H1 (cell line): Measurements from ENCODE around the gene SMAD6. TPM values are rescaled to one million over a fixed set of nuclear protein-coding genes. Genes with fewer than 3 reads are reported as not detected.

Source experiments
- CTCF ChIA-PET: fragments of 300-600 bp; sonication (Branson Sonifier 250); formaldehyde crosslinking; loops from one replicate; lab custom pipeline; 2021; ENCODE audit not compliant: partially characterized antibody; lab: Charles Lee
- POLR2A ChIA-PET: fragments of 300-600 bp; sonication (Branson Sonifier 250); formaldehyde crosslinking; loops from one replicate; lab custom pipeline; 2021; ENCODE audit warnings: inconsistent platforms; ENCODE audit not compliant: partially characterized antibody; lab: Charles Lee
- DNase-seq, 2 experiments: peaks; one replicate each; pipeline versions ENCODE4 v3.0.0 to v3.0.0-alpha.2; 2010 to 2022; ENCODE audit warnings: low spot score in 2 of 2, low read depth in 1 of 2, mixed read lengths in 1 of 2
- FAIRE-seq: peaks from 2 replicates; lab custom pipeline; 2011; peaks lifted over from hg19 to GRCh38; lab: Jason Lieb, UNC
- H2AFZ ChIP-seq: 2 replicates; pipeline ENCODE4 v1.8.1; 2012; ENCODE audit warnings: low read length, inconsistent platforms
- H2AK5ac ChIP-seq: 2 replicates; pipeline ENCODE4 v1.6.1; 2013; ENCODE audit warnings: low read depth, low read length
- H2BK120ac ChIP-seq: replicated peaks from 2 replicates; pipeline ENCODE3; 2013; ENCODE audit warnings: low read depth, low read length, inconsistent platforms
- H2BK12ac ChIP-seq: 2 replicates; pipeline ENCODE4 v1.6.1; 2013; ENCODE audit warnings: low read depth, low read length
- H2BK15ac ChIP-seq: 2 replicates; pipeline ENCODE4 v1.6.1; 2013; ENCODE audit warnings: low read length
- H2BK20ac ChIP-seq: 2 replicates; pipeline ENCODE4 v1.6.1; 2013; ENCODE audit warnings: low read length
- H2BK5ac ChIP-seq: 2 replicates; pipeline ENCODE4 v1.6.1; 2013; ENCODE audit warnings: low read depth, low read length
- H3K14ac ChIP-seq: 2 replicates; pipeline ENCODE4 v1.6.1; 2013; ENCODE audit warnings: inconsistent platforms; ENCODE audit not compliant: insufficient read length
- H3K18ac ChIP-seq: 2 replicates; pipeline ENCODE4 v1.6.1; 2013; ENCODE audit warnings: low read length; ENCODE audit errors: extremely low read depth
- H3K23ac ChIP-seq: 2 replicates; pipeline ENCODE4 v1.6.1; 2013; ENCODE audit warnings: inconsistent platforms; ENCODE audit not compliant: insufficient read length
- H3K23me2 ChIP-seq: 2 replicates; pipeline ENCODE4 v1.6.1; 2013; ENCODE audit warnings: low read depth, low read length
- H3K27ac ChIP-seq: 2 replicates; pipeline ENCODE4 v1.6.1; 2011; ENCODE audit warnings: low read depth, low read length, inconsistent platforms
- H3K27me3 ChIP-seq, 4 experiments: replicated peaks in 1 of 4; 1 replicate in 1 of 4; 2 replicates in 3 of 4; pipeline versions ENCODE4 v1.6.1 to v1.8.1; 2011 to 2013; ENCODE audit warnings: low read length in 3 of 4, mild to moderate bottlenecking in 3 of 4, inconsistent platforms in 2 of 4, mixed read lengths in 2 of 4, moderate library complexity in 1 of 4; ENCODE audit not compliant: control insufficient read depth in 3 of 4, insufficient read depth in 3 of 4; ENCODE audit errors: extremely low read depth in 1 of 4
- H3K36me3 ChIP-seq, 4 experiments: 2 replicates each; pipeline versions ENCODE4 v1.6.1 to v1.8.1; 2011 to 2013; ENCODE audit warnings: mild to moderate bottlenecking in 4 of 4, low read length in 3 of 4, moderate library complexity in 2 of 4, control low read depth in 1 of 4, inconsistent platforms in 1 of 4; ENCODE audit not compliant: insufficient read depth in 4 of 4, control insufficient read depth in 2 of 4
- H3K4ac ChIP-seq: replicated peaks from 2 replicates; pipeline ENCODE3; 2013; ENCODE audit warnings: low read length, low read depth, mixed read lengths, inconsistent platforms; ENCODE audit not compliant: insufficient read length
- H3K4me1 ChIP-seq, 4 experiments: replicated peaks in 1 of 4; 1 replicate in 1 of 4; 2 replicates in 3 of 4; pipeline versions ENCODE4 v1.6.1 to v1.8.1; 2011 to 2013; ENCODE audit warnings: low read length in 3 of 4, inconsistent platforms in 2 of 4, mixed read lengths in 1 of 4; ENCODE audit not compliant: insufficient read depth in 4 of 4, control insufficient read depth in 3 of 4
- H3K4me2 ChIP-seq, 2 experiments: 2 replicates each; pipeline versions ENCODE4 v1.6.1 to v1.8.1; 2011 to 2013; ENCODE audit warnings: low read depth in 2 of 2, low read length in 2 of 2, control low read depth in 1 of 2, inconsistent platforms in 1 of 2, mild to moderate bottlenecking in 1 of 2; ENCODE audit not compliant: insufficient read depth in 1 of 2
- H3K4me3 ChIP-seq, 4 experiments: fragments of 200-600, 300-600 bp in 1 of 4; sonication (generic), shearing (Covaris generic), sonication (Bioruptor Twin) in 1 of 4; 2 replicates each; pipeline versions ENCODE4 v1.5.1 to v1.8.1; 2011 to 2016; ENCODE audit warnings: low read length in 4 of 4, low read depth in 3 of 4, control low read depth in 2 of 4, inconsistent platforms in 2 of 4, mild to moderate bottlenecking in 2 of 4, mixed read lengths in 1 of 4, moderate library complexity in 1 of 4; ENCODE audit not compliant: insufficient read depth in 2 of 4; ENCODE audit errors: extremely low read depth in 1 of 4
- H3K56ac ChIP-seq: replicated peaks from 2 replicates; pipeline ENCODE3; 2013; ENCODE audit warnings: low read depth, mild to moderate bottlenecking, mixed read lengths, low read length, inconsistent platforms; ENCODE audit not compliant: insufficient read length
- H3K79me1 ChIP-seq: 2 replicates; pipeline ENCODE4 v1.6.1; 2013; ENCODE audit warnings: low read depth, low read length, control low read depth
- H3K79me2 ChIP-seq, 2 experiments: 2 replicates each; pipeline versions ENCODE4 v1.6.1 to v1.8.1; 2012 to 2013; ENCODE audit warnings: low read length in 2 of 2, mild to moderate bottlenecking in 2 of 2, inconsistent platforms in 1 of 2; ENCODE audit not compliant: insufficient read depth in 2 of 2, control insufficient read depth in 1 of 2
- H3K9ac ChIP-seq, 4 experiments: replicated peaks in 1 of 4; 1 replicate in 1 of 4; 2 replicates in 3 of 4; pipeline versions ENCODE4 v1.6.1 to v1.8.1; 2011 to 2013; ENCODE audit warnings: low read depth in 3 of 4, low read length in 3 of 4, control low read depth in 2 of 4, mild to moderate bottlenecking in 2 of 4, moderate library complexity in 2 of 4, inconsistent platforms in 1 of 4; ENCODE audit errors: extremely low read depth in 1 of 4
- H3K9me3 ChIP-seq, 2 experiments: 2 replicates each; pipeline versions ENCODE4 v1.6.1 to v1.8.1; 2012 to 2013; ENCODE audit warnings: mild to moderate bottlenecking in 2 of 2, moderate library complexity in 2 of 2, control low read depth in 1 of 2, inconsistent platforms in 1 of 2, low read depth in 1 of 2, low read length in 1 of 2, mixed read lengths in 1 of 2; ENCODE audit not compliant: insufficient read depth in 2 of 2
- H4K20me1 ChIP-seq, 2 experiments: replicated peaks in 1 of 2; 2 replicates each; pipeline versions ENCODE3 to v1.8.1; 2011 to 2013; ENCODE audit warnings: inconsistent platforms in 2 of 2, low read length in 2 of 2, mild to moderate bottlenecking in 1 of 2; ENCODE audit not compliant: insufficient read depth in 2 of 2, control insufficient read depth in 1 of 2
- H4K5ac ChIP-seq: 2 replicates; pipeline ENCODE4 v1.6.1; 2013; ENCODE audit warnings: low read length, low read depth, mixed read lengths, inconsistent platforms; ENCODE audit not compliant: insufficient read length
- H4K8ac ChIP-seq: 2 replicates; pipeline ENCODE4 v1.8.0; 2013; ENCODE audit warnings: mild to moderate bottlenecking, moderate library complexity, low read length, inconsistent platforms; ENCODE audit not compliant: insufficient read depth; ENCODE audit errors: extremely low read depth
- H4K91ac ChIP-seq: replicated peaks from 2 replicates; pipeline ENCODE3; 2013; ENCODE audit warnings: low read length, mixed read lengths, inconsistent platforms; ENCODE audit not compliant: insufficient read length
- ASH2L ChIP-seq: fragments of 200-600, 300-600 bp; sonication (generic); IDR thresholded peaks from one replicate; pipeline ENCODE4 v1.7.1; 2017; ENCODE audit warnings: low read length
- ZNF274 ChIP-seq: IDR thresholded peaks from 2 replicates; pipeline ENCODE4 v1.7.0; 2012; ENCODE audit warnings: low read length, borderline replicate concordance; ENCODE audit errors: extremely low read depth
- WGBS, 2 experiments: shearing (Covaris generic) in 1 of 2; methylation state at CpG; one replicate each; pipeline versions ENCODE4 v1.1.6 to v1.1.7; 2013 to 2015; ENCODE audit warnings: low lambda C conversion rate in 2 of 2, mixed read lengths in 2 of 2, inconsistent platforms in 1 of 2, low coverage in 1 of 2, missing lambda C conversion rate in 1 of 2; ENCODE audit not compliant: insufficient replicate concordance in 2 of 2, insufficient coverage in 1 of 2, insufficient read length in 1 of 2; ENCODE audit errors: extremely low coverage in 1 of 2, missing lambda C conversion rate in 1 of 2; 5-methylcytosine and 5-hydroxymethylcytosine counted together
- polyA plus RNA-seq, 7 experiments: library from polyadenylated mRNA; depleted of rRNA in 3 of 7; stranded (reverse) in 5 of 7; unstranded in 2 of 7; fragments of >200 nt in 5 of 7; fragments of 200-250 nt in 2 of 7; gene quantifications; 1 replicate in 5 of 7; 2 replicates in 1 of 7; 4 replicates in 1 of 7; pipeline versions ENCODE4 v1.2.1 to v1.2.3, GENCODE V29; 2011 to 2013; ENCODE audit warnings: missing spikeins in 2 of 7, mixed read lengths in 2 of 7
- total RNA-seq: library from RNA; stranded (reverse); fragmentation: NEBNext Ultra II Directional; extraction: Animal tissue kit (Norgen Biotek cat#: 25700); gene quantifications from 2 replicates; pipeline ENCODE4 v1.2.1, GENCODE V29; 2021

Gene SMAD6
- total and polyA plus RNA-seq, 2 of the 8 experiments (the other 6 are each of a cell fraction or from before 2014, with no cell fraction given) = 1.8 to 7.0 TPM

DNA sequence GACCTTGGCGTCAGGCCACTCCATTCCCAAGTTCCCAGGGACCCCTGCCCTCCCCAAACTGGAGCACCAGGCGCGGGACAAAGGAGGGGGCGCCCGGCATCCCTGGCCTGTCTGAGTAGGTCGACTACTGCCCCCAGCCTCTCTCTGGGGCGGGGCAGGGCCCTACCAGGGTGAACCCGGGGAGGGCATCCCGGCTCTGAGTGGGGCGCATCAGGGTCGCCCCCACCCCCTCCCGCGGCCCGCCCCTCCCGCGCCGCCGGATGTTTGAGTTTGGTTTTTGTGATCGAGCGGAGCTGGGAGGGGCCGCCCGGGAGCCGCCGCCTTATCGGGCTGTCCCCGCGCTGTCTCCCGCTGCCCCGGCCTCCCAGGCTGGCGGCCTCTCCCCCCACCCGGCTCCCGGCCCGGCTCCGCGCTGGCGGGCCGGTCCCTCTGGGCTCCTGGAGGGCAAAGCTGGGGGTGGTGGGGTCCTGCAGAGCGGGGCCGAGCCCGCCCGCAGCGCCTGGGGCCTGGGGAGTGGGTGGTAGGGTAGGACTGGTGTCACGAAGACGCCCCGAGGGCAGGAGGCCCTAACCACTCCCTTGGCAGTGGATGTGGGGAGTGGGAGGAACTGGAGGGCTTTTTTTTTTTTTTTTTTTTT is 47.2 kb upstream of the SMAD6 start:
- Histone ChIP-seq H3K27me3 (peaks cover 0 to 2% (median 0%) of the 10 kb centered on the region in 4 experiments; a peak in 1 of 7 replicates), H3K14ac (no peak overlapping the region), H3K79me1 (no peaks in the 10 kb centered on the region), H2AFZ (peak overlapping the region; percentile 16; the same call in 1 of the 2 replicates), H3K18ac (peak overlapping the region; percentile 87), H2AK5ac (no peak overlapping the region), H4K8ac (peak overlapping the region; percentile 62), H3K36me3 (no peaks in the 10 kb centered on the region), H4K91ac (peak overlapping the region; percentile 29), H4K20me1 (no peaks in the 10 kb centered on the region), H3K9ac (no peak overlapping the region), H3K27ac (no peak overlapping the region), H3K4me1 (peaks cover 12 to 38% (median 24%) of the 10 kb centered on the region in 4 experiments), H2BK5ac (no peak overlapping the region; the same call in 1 of the 2 replicates), H3K23ac (no peak overlapping the region), H3K9me3 (no peaks in the 10 kb centered on the region), H3K56ac (no peak overlapping the region), H2BK15ac (peak overlapping the region; percentile 61; the same call in 1 of the 2 replicates), H2BK12ac (peak overlapping the region; percentile 93; the same call in 1 of the 2 replicates), H3K79me2 (no peaks in the 10 kb centered on the region), H3K4me2 (peak overlapping the region; percentile 43 to 49; a peak in 3 of 4 replicates), H2BK120ac (no peak overlapping the region), H3K4ac (no peak overlapping the region), H3K4me3 (peak overlapping the region; percentile 1 to 53 (median 23); a peak in 5 of 8 replicates), H4K5ac (no peak overlapping the region), H3K23me2 (peaks cover 8% of the 10 kb centered on the region; the same call in 1 of the 2 replicates), H2BK20ac (0 out of 2 replicates have a peak overlapping the region, but pooled peaks have one; percentile 48)
- POLR2A ChIA-PET = interaction anchor here (0.7 to 2.4 kb wide), 2 partner anchors 10 to 27 kb away, joined by 4 to 8 read pairs; no protein-coding TSS in a partner anchor
- WGBS, 2 experiments = 3% methylated on average over 17 of the region's 45 CpGs; no CpG with 5 or more reads in 1 of the 2 experiments
- DNase-seq (peak in 1 of 2 experiments; percentile 72), FAIRE-seq (no peak)
- CTCF ChIA-PET = interaction anchor here (0.7 to 1.6 kb wide), 7 partner anchors 9 to 134 kb away, joined by 3 to 6 read pairs (median 3); partner anchors contain the start of gene SMAD6
- TF ChIP-seq ASH2L = no peak
- no peak for TF ChIP-seq ZNF274
